HG02798 (cell line): ENCODE data around the gene SLC16A9.

ENCODE experiments used
- ATAC-seq: cut with Tn5 transposase; IDR thresholded peaks from one replicate; pipeline ENCODE4 v1.9.1; 2021; ENCODE audit warnings: mild to moderate bottlenecking; ENCODE audit not compliant: unreplicated experiment, poor library complexity

SLC16A9 gene

DNA sequence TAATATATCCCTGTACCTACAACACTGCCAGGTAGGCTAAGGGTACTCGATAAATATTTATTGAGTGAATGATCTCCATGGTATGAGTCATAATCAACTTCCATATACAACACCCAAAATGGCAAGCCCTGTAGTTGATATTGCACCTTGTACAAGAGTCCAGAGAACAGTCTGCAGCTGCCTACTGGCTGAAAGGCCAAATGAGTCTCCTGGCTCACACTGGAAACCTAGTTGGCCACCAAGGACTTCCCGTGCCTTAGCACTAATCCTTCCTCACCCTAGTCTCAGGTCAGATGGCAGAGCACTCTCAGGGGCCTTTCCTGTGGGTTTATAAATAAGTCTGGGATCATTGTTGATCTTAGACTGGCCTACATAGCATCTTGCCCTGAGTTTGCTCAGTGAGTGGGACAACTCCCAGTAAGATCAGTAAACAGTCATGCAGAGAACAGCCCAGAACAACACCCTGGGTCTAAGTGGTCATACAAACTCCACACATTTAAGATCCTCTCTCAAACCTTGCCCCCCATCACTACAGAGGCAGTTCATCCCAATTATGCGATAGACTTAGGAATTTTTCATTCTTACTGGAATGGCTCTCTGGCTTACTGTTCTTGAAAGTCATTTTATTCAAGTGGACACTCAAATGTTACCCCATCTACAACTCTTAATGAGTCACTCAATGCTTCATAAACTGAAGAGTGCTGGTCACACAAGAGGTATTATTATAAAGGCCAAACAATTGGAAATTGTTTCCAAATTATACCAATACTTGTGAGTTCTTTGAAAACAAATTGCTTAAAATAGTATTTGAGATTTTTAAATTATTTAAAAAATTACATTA lies 14.7 kb upstream of the SLC16A9 start:
- ATAC-seq: no peak

DNA sequence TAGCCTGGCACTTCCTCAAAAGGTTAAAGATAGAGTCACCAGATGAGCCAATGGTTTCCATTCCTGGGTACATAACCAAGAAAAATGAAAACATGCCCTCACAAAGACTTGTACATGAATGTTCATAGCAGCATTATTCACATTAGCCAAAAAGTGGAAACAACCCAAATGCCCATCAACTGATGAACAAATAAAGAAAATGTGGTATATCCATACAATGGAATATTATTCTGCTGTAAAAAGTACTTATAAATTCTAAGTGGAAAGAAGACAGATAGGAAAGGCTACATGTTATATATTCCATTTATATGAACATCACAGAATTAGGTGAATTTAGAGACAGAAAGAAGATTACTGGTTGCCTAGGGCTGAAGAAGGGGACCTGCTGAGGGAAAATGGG lies 10.7 kb upstream of the SLC16A9 start:
- no peak for ATAC-seq

DNA sequence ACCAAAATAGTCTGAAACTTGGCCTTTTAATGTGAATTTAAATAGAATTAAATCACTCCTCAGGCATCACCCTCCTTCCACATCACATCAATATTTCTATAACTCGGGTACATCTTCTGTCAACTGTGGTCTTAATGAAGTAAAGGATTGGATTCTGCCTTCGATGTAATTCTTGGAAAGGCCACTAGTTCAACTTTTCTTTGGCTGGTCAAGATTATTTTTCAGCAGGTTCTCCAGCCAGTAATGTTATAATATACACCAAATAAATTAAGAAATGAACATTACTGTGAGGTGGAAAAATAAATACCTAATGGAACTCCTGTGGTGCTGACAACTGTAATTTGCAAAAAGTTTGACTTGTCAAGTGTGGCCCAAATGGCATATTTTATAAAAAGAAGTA lies 9.7 kb upstream of the SLC16A9 start:
- ATAC-seq: no peak

DNA sequence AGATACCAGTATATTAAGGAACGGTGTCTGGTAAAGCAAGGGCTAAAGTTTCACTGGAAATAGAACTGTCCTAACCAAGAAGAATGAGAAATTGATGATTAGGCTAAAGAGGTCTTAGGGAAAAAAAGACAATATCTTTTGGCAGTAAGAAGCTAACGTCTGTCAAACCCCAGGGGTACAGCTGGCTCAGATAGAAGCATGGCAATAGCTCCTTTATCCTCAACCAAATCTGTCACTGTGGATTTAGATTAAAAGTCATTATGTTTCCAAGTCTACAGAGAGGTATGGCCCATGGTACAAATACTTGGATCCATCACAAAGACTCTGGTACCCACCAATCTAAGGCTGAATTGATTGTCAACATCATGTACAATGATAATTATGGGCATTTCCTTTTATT lies 8.6 kb upstream of the SLC16A9 start:
- ATAC-seq: no peak

DNA sequence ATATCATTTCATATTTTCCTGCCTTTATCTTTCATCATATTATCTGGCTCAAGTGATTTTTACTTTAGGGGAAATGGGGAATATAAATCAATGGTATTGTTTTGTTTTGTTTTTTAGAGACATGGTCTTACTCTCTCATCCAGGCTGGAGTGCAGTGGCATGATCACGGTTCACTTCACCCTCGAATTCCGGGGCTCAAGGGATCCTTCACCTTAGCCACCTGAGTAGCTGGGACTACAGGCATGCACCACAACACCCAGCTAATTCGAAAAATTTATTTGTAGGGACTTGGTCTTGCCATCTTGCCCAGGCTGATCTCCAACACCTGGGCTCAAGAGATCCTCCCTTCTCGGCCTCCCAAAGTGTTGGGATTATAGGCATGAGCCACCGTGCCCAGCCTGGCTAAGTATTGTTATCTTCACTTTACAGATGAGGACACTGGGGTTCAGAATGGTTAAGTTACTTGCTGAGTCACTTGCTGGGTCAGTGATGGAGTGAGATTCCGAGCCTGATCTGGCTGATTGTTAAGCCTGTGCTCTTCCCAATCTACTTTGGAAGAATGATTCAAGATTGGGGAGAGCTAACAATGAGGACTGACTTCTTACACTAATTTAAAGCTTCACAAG lies 3.7 kb upstream of the SLC16A9 start:
- ATAC-seq: no peak

DNA sequence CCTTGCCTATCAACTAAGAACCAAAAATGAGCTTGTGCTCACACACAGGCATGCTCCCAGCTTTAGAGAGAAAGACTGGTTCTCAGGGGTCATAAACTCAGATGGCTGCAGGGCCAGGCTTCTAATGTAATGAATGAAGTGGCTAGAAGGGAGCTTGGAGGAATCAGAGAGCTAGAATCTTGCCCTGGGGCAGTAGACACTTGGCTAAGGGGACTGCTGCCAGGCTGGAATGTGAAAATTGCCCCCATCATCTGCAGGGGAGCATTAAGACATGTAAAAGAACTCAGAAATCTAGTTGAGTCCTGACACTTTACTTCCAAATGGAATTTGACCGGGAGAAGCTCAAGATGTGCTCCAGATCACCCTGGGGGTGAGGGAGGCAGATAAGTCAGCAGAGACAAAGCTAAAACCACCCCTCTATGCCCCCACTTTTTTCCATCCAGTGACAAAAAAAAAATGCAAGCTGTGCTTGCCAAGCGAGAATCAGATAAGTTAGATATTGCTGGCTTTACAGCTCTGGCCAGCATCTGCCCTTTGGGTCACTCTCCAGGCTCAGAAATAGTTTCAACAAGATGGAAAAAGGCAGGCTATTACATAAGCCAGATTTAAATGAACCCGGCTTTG lies 2.3 kb upstream of the SLC16A9 start:
- ATAC-seq: no peak

DNA sequence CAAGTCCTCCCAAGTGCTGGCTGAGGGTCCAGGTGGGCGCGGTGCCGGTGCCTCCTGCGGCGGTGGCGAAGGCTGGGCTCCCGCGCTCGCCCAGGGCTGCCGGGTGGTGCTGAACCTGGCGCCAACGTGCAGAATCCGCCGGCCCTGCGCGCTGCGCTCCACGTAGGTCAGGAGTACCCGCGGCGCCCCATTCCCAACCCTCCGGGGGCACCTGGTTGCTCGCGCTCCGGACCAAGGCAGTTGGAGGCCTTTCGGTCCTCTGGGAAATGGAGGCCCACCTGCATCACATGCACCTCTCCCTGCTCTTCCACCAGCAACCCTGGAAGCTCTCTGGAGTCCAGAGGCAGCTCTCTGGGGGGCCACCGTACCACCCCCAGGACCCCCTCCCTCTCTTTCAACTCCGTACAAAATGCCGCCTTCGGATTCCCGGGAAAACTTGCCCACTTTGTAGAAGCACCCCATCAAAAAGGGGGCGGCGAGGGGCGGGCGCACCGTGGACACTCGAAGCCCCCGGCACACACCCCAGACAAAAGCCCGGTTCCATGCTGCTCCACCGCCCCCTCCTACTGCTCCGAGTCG lies 745 bp downstream of the SLC16A9 start:
- ATAC-seq: no peak

DNA sequence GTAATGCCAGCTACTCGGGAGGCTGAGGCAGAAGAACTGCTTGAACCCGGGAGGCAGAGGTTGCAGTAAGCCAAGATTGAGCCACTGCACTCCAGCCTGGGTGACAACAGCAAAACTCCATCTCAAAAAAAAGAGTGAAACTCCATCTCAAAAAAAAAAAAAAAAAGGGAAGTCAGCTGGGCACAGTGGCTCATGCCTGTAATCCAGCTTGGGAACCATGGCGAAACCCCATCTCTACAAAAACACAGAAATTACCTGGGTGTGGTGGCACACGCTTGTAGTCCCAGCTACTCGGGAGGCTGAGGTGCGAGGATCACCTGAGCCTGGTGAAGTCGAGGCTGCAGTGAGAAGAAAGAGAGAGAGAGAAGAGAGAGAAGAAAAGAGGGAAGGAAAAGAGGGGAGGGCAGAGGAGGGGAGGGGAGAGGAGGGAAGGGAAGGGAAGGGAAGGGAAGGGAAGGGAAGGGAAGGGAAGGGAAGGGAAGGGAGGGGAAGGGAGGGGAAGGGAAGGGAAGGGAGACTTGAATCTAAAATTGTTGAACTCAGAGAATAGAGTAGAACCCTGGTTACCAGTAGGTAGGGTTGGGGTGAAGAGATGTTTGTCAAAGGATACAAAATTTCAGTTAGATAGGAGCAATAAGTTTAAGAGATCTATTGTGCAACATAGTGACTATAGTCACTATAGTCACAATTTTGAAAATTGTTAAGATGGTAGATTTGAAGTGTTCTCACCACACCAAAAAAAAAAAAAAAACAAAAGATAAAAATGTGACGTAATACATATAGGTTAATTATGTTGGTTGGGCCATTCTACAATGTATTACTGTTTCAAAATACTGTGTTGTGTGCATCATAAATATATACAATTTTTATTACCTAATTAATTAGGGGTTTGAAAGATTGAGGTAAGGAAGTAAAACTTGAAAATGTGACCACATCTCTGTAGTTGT lies 2.5 kb downstream of the SLC16A9 start:
- ATAC-seq: no peak

DNA sequence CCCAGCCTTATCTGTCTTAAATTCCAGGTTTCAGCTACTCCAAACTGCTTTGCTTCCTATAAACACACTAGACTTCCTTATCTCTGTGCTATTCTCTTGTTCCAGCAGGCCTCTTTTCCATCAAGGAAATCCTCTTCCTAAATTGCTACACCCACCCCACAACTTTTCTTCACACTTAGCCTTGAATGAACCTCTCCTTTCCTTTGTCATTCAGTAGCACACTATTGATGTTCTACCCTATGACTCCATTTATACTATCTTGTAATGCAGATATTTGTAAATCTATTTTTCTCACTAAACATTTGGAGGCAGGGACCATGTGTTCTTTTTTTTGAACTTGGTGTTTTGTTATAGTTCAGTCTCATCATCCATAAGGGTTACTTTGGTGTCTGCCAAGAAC lies 3.7 kb downstream of the SLC16A9 start:
- no peak for ATAC-seq

DNA sequence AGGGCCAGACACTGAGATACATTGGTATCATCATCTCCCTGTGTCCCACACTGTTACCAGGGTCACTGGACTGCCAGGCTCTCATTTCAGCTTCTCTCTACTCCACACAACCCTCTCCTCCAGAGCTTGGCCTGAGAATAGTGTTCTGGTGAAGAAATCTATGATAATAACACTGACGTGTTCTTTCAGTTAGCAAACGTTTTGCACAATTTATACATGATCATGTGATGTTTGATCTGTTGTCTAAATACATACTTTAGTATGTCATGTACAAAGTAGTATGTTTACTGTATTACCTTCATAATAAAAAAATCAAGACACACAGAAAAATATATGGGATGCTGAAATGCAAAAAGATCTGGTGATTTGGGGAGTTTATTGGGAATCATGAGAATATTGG lies 5.0 kb downstream of the SLC16A9 start:
- no peak for ATAC-seq

DNA sequence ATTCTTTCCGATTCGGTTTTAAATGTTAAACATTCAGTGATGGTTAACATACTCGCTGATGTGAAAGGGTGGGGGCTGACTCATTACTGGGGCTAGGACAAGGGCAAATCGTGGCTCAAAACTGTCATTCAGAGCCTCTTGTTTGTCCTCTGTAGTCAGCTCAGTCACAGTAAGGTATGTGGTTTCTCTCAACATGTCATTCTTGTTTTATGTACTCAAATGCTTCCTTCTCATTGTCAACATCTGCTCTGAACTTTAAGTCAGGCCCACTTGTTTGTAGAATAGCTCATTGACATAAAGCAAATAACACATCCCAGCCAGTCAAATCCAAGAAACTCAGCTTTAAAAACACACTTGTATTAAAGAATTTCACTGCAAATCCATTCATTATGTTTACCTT lies 7.3 kb downstream of the SLC16A9 start:
- ATAC-seq: no peak

DNA sequence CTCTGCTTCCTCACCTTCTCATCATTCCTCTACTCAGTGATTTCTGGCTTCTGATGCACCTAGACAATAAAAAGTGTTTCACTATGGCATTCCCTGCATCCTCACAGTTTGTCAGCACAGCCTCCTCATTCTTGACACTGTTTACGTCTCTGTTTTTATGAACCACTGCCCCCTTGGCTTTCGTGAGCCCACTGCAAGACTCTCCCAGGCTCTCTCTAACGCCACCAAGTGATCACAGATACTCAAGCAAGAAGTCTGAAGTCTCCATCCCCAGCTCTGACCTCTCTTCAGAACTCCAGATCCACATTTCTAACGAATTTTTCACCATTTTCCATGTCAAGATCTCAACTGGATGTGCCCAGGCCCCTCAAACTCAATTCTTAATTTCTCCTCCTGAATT lies 8.9 kb downstream of the SLC16A9 start:
- no peak for ATAC-seq

DNA sequence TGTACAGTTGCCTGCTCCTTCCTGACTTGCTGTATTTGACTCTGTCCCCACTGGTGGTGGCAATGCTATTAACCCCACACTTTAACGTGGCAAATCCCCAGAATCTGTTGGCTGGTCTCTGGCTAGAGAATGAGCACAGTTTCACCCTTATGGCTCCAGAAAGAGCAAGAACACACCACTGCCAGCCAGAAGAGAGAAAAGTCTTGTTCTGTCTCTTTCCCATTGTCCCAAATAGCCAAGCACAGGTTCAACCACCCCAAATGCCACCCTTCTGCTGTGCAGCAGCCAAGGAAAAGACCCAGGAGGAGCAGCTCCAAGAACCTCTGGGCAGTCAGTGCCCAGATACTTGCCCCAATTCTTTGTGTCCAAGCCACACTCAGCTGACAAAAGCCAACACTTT lies 11.3 kb downstream of the SLC16A9 start:
- no peak for ATAC-seq

DNA sequence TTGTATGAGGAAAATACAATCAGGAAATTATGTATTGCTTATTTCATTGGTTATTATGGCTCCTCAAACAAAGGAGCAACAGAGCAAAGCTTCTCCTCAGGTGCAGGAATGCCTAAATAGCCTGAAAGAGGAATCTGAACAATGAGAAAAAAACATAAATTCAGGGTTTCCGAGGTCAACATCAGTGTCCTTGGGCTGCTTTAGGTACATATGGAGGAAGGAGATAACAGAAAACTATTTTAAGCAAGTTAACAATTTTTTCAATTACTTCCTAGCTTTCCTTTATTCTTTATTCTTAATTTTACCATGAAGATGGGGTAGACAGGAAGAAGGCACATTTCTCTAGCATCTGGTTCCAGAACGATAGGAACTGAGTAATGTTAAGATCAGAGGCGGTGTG lies 14.0 kb downstream of the SLC16A9 start:
- no peak for ATAC-seq

DNA sequence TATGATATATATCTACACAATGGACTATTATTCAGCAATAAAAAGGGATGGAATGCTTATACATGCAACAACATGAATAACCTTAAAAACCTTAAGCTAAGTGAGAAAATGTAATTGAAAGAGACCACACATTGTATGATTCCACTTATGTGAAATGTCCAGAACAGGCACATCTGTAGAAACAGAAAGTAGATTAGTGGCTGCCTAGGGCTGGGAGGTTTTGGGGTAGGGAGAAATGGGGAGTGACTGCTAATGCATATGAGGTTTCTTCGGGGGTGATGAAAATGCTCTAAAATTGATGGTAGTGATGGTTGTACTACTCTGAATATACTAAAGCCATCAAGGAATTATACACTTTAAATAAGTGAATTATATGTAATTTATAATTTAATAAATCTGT lies 14.7 kb downstream of the SLC16A9 start:
- ATAC-seq: no peak

DNA sequence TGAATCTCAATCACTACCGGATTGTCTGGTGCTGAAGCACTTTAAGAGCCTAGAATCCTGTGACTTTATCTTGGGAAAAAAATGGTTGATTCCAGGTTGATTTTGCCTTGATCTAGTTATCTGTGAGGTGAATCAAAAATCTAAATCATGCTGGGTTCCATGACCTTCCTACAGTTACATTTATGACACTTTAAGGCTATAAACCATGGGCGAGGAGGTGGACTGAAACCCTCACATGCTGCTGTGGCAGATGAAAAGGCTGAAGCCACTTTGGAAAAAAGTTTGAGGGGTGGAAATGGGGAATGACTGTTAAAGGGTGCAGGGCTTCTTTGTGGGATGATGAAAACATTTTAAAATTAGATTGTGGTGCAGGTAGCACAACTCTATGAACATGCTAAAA lies 17.5 kb downstream of the SLC16A9 start:
- no peak for ATAC-seq

DNA sequence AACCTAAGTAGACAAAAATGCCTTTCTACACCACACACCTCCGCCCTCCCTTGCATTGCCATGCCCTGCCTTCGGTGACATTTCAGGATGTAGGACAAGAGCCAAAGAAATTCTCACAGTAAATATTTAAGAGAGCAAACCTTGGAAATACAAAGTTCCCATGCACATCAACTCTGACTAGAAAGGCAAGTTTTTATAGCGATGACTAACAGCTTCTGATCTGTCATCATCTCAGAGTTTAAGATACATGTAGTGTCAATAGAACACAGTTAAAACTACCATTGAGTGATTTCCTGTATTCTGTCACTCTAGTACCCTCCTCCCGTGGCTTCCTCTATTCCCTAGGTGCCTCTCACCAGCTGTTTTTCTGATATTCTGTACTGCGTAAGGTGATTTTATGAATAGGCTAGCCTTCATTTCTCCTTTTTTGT lies 20.7 kb downstream of the SLC16A9 start:
- ATAC-seq: no peak

DNA sequence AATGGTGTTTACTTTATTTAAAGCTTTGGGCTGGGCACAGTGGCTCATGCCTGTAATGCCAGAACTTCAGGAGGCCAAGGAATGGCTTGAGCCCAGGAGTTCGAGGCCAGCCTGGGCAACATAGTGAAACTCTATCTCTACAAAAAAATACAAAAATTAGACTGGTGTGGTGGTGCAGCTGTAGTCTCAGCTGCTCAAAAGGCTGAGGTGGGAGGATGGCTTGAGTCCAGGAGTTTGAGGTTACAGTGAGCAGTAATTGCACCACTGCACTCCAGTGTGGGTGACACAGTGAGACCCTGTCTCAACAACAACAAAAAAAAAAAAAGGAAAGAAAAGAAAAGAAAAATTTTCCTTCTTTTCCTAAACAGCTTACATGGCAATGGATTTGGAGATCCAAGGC lies 22.0 kb downstream of the SLC16A9 start:
- ATAC-seq: no peak

DNA sequence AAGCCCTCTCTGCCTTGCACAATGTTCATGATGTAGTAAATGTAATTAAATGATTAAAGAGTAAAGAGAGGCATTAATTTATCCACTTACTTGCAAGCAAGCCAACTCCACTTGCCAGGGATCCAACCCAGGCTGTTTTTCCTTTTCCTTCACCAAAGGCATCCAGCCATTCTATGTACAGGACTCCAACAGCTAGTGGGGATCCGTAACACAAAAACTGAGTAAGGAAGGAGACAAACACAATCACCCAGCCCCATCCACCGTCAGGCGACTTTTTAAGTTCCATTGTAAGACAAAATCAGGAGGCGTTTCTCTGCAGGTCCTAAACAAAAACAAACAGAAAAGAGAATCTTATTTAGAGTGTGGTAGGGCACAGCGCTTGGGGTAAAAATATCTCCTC lies 25.6 kb downstream of the SLC16A9 start:
- no peak for ATAC-seq
